OCI-LY3 (cell line): ENCODE data around the gene CTSH.

Experiments
- CTCF ChIP-seq: fragments of 200-600, 300-600 bp; sonication (generic); IDR thresholded peaks from 2 replicates; pipeline ENCODE4 v1.5.1; 2014; ENCODE audit warnings: antibody characterized with exemption, low read length, low read depth
- EZH2phosphoT487 ChIP-seq: fragments of 200-600 bp; shearing (Covaris generic); IDR thresholded peaks from 2 replicates; pipeline ENCODE4 v1.6.1; 2018; ENCODE audit warnings: antibody characterized with exemption, mixed run types, low read depth

GRCh38 chr15:78944669-78945407 lies at the start of gene CTSH:
- no peak for TF ChIP-seq CTCF
- TF ChIP-seq EZH2phosphoT487, result no peak
